ENCODE data around the gene ACTR6. TPM values are rescaled to one million over a fixed set of nuclear protein-coding genes. Genes with fewer than 3 reads are reported as not detected.
"Not testable (repeated sequence)": the region's sequence is repeated elsewhere in the genome, so short reads cannot be mapped to it uniquely, and the experiment has no call there.

ACTR6 gene
- total and polyA plus RNA-seq, 9 donors = 13.4 to 28.0 (median 19.8) TPM

- Histone ChIP-seq H3K27ac (no peak overlapping the region), H3K4me3 (no peak overlapping the region), H3K27me3 (no peaks in the 10 kb centered on the region), H3K36me3 (no peaks in the 10 kb centered on the region), H3K4me1 (ENCODE audit: insufficient read depth) (no peaks in the 10 kb centered on the region), H3K9me3 (no peaks in the 10 kb centered on the region)
- intact Hi-C loops (cut with DNase I) = no loop called here
- TF ChIP-seq EP300 (IDR thresholded peaks at IDR 0.05) (no peak), POLR2A (IDR thresholded peaks at IDR 0.05) (no peak), CTCF (IDR thresholded peaks at IDR 0.05) (no peak)
- WGBS, 3 donors = 92 to 95% (median 92%) methylated on average over 6 of the region's 6 CpGs
- no peak for DNase-seq
These were observed 27.5 kb upstream of the ACTR6 start for GRCh38 chr12:100173111-100173510.

GRCh38 chr12:100174495-100174894, 26.1 kb upstream of the ACTR6 start:
- H3K4me1 ChIP-seq (ENCODE audit: insufficient read depth) = no peaks in the 10 kb centered on the region
- H3K27me3 ChIP-seq = no peaks in the 10 kb centered on the region
- no peak for DNase-seq
- H3K9me3 ChIP-seq = no peaks in the 10 kb centered on the region
- TF ChIP-seq EP300 (IDR thresholded peaks at IDR 0.05) (no peak), POLR2A (IDR thresholded peaks at IDR 0.05) (no peak), CTCF (IDR thresholded peaks at IDR 0.05) (no peak)
- H3K4me3 ChIP-seq = no peak overlapping the region
- intact Hi-C loops (cut with DNase I) = no loop called here
- no peaks in the 10 kb centered on the region for H3K36me3 ChIP-seq
- H3K27ac ChIP-seq = no peak overlapping the region

- H3K27ac ChIP-seq; H3K9me3 ChIP-seq; DNase-seq; H3K4me1 ChIP-seq (ENCODE audit: insufficient read depth); intact Hi-C loops (cut with DNase I); H3K27me3 ChIP-seq; H3K36me3 ChIP-seq; H3K4me3 ChIP-seq: not testable (repeated sequence)
- WGBS, 3 donors = 90% methylated on average over 8 of the region's 8 CpGs
These were observed 24.1 kb upstream of the ACTR6 start for GRCh38 chr12:100176493-100176892.

- Histone ChIP-seq H3K9me3 (no peaks in the 10 kb centered on the region), H3K36me3 (no peaks in the 10 kb centered on the region), H3K4me1 (ENCODE audit: insufficient read depth) (no peaks in the 10 kb centered on the region), H3K4me3 (no peak overlapping the region), H3K27ac (no peak overlapping the region), H3K27me3 (no peaks in the 10 kb centered on the region)
- TF ChIP-seq POLR2A (IDR thresholded peaks at IDR 0.05) (no peak), CTCF (IDR thresholded peaks at IDR 0.05) (no peak), EP300 (IDR thresholded peaks at IDR 0.05) (no peak)
- intact Hi-C loops (cut with DNase I) = no loop called here
- no peak for DNase-seq
- 81 to 91% (median 85%) methylated on average over 2 of the region's 2 CpGs for WGBS, 3 donors
These were observed 21.4 kb upstream of the ACTR6 start for GRCh38 chr12:100179252-100179651.

GRCh38 chr12:100184549-100185145, 16.0 kb upstream of the ACTR6 start:
- WGBS, 3 donors = 80 to 89% (median 88%) methylated on average over 8 of the region's 8 CpGs

More at GRCh38 chr12:100184549-100185145, 16.0 kb upstream of the ACTR6 start:
- Histone ChIP-seq H3K36me3 (no peaks in the 10 kb centered on the region), H3K27me3 (no peaks in the 10 kb centered on the region), H3K4me3 (no peak overlapping the region), H3K9me3 (no peaks in the 10 kb centered on the region), H3K27ac (peak overlapping the region in 1 of 2 donors; percentile 64), H3K4me1 (ENCODE audit: insufficient read depth) (peaks cover 2% of the 10 kb centered on the region)
- intact Hi-C loops (cut with DNase I) = no loop called here
- TF ChIP-seq EP300 (IDR thresholded peaks at IDR 0.05) (no peak), CTCF (IDR thresholded peaks at IDR 0.05) (no peak), POLR2A (IDR thresholded peaks at IDR 0.05) (no peak)
- DNase-seq = no peak
